Astrocyte (in vitro differentiated cells and primary cell): Measurements from ENCODE around the gene NECTIN4. TPM values are rescaled to one million over a fixed set of nuclear protein-coding genes. Genes with fewer than 3 reads are reported as not detected.
"Not testable (repeated sequence)": the region's sequence is repeated elsewhere in the genome, so short reads cannot be mapped to it uniquely, and the experiment has no call there.

Experiments used
- DNase-seq: peaks from one replicate; pipeline ENCODE4 v3.0.0-alpha.2; 2010; ENCODE audit warnings: low read depth
- FAIRE-seq: peaks from 2 replicates; lab custom pipeline; 2011; peaks lifted over from hg19 to GRCh38; lab: Jason Lieb, UNC
- H2AFZ ChIP-seq: 2 replicates; pipeline ENCODE4 v1.6.0; 2012; ENCODE audit warnings: low read depth, low read length, inconsistent platforms
- H3K27ac ChIP-seq: 2 replicates; pipeline ENCODE4 v1.5.1; 2011; ENCODE audit warnings: low read depth, low read length, inconsistent platforms
- H3K27me3 ChIP-seq: 2 replicates; pipeline ENCODE4 v1.6.0; 2011; ENCODE audit warnings: low read length, inconsistent platforms; ENCODE audit not compliant: insufficient read depth
- H3K36me3 ChIP-seq: 2 replicates; pipeline ENCODE4 v1.5.1; 2011; ENCODE audit warnings: low read length, inconsistent platforms; ENCODE audit not compliant: insufficient read depth
- H3K4me1 ChIP-seq: 2 replicates; pipeline ENCODE4 v1.5.1; 2011; ENCODE audit warnings: low read length, inconsistent platforms; ENCODE audit not compliant: insufficient read depth
- H3K4me2 ChIP-seq: 2 replicates; pipeline ENCODE4 v1.6.0; 2012; ENCODE audit warnings: low read length, inconsistent platforms
- H3K4me3 ChIP-seq: 2 replicates; pipeline ENCODE4 v1.5.1; 2011; ENCODE audit warnings: low read depth, mild to moderate bottlenecking, low read length, inconsistent platforms; ENCODE audit not compliant: insufficient read depth
- H3K79me2 ChIP-seq: 2 replicates; pipeline ENCODE4 v1.6.0; 2012; ENCODE audit warnings: mild to moderate bottlenecking, low read length, inconsistent platforms; ENCODE audit not compliant: insufficient read depth
- H3K9ac ChIP-seq: 2 replicates; pipeline ENCODE4 v1.6.0; 2012; ENCODE audit warnings: mild to moderate bottlenecking, low read length, inconsistent platforms
- H3K9me3 ChIP-seq: 2 replicates; pipeline ENCODE4 v1.5.1; 2012; ENCODE audit warnings: low read depth, mild to moderate bottlenecking, low read length, inconsistent platforms; ENCODE audit not compliant: insufficient read depth
- H4K20me1 ChIP-seq: 2 replicates; pipeline ENCODE4 v1.6.0; 2012; ENCODE audit warnings: low read length, inconsistent platforms; ENCODE audit not compliant: insufficient read depth
- H3K27ac Mint-ChIP-seq: one replicate; pipeline ENCODE4 v1.8.0; 2021; ENCODE audit warnings: mild to moderate bottlenecking, mixed read lengths; ENCODE audit not compliant: unreplicated experiment
- H3K27me3 Mint-ChIP-seq: one replicate; pipeline ENCODE4 v1.8.0; 2021; ENCODE audit warnings: low read depth, mixed read lengths; ENCODE audit not compliant: unreplicated experiment
- H3K36me3 Mint-ChIP-seq: one replicate; pipeline ENCODE4 v1.8.0; 2021; ENCODE audit warnings: low read depth, mixed read lengths; ENCODE audit not compliant: unreplicated experiment
- H3K4me1 Mint-ChIP-seq: one replicate; pipeline ENCODE4 v1.8.0; 2021; ENCODE audit warnings: low read depth, mixed read lengths; ENCODE audit not compliant: unreplicated experiment
- H3K4me3 Mint-ChIP-seq: one replicate; pipeline ENCODE4 v1.8.0; 2021; ENCODE audit warnings: mild to moderate bottlenecking, moderate library complexity, mixed read lengths; ENCODE audit not compliant: unreplicated experiment
- H3K9me3 Mint-ChIP-seq: one replicate; pipeline ENCODE4 v1.8.0; 2021; ENCODE audit warnings: mild to moderate bottlenecking, mixed read lengths; ENCODE audit not compliant: unreplicated experiment
- CTCF ChIP-seq: IDR thresholded peaks from 2 replicates; pipeline ENCODE4 v1.5.1; 2011; ENCODE audit warnings: low read depth, mild to moderate bottlenecking, inconsistent platforms, low read length, moderate library complexity; ENCODE audit not compliant: insufficient read depth
- EZH2 ChIP-seq: IDR thresholded peaks from 2 replicates; pipeline ENCODE4 v1.6.1; 2012; ENCODE audit warnings: mild to moderate bottlenecking, low read length, inconsistent platforms; ENCODE audit not compliant: insufficient read depth
- total RNA-seq: library from RNA; stranded (reverse); gene quantifications from 2 replicates; pipeline ENCODE4 v1.2.1, GENCODE V29; 2021

Gene NECTIN4
- total RNA-seq, 1 donor from 2014 or later = 1.9 TPM

DNA sequence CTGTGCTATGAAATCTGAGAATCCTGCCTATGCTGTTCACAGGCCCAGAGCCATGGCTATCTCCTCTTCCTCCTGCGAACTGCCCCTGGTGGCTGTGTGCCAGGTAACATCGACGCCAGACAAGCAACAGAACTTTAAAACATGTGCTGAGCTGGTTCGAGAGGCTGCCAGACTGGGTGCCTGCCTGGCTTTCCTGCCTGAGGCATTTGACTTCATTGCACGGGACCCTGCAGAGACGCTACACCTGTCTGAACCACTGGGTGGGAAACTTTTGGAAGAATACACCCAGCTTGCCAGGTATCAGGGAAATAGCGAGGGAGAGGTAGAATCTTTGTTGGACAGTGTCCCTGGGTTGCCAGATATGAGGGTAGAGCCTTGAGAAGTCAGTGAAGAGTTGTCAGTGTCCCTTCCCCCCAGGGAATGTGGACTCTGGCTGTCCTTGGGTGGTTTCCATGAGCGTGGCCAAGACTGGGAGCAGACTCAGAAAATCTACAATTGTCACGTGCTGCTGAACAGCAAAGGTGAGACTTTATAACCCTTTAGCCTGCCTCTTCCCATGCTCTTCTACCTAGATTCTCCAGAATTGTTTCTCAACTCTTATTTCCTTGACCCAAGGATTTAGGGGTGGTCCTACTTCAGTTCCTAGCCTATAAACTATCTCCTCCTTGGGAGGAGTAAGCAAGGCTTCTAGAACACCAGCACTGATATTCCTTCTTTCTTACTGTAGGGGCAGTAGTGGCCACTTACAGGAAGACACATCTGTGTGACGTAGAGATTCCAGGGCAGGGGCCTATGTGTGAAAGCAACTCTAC lies 29.9 kb upstream of the NECTIN4 start:
- Mint-ChIP-seq H3K27me3 (no peaks in the 10 kb centered on the region), H3K9me3 (no peaks in the 10 kb centered on the region), H3K4me1 (peaks cover 31% of the 10 kb centered on the region), H3K27ac (peak overlapping the region; percentile 98), H3K4me3 (peak overlapping the region; percentile 95), H3K36me3 (peaks cover 22% of the 10 kb centered on the region)
- peaks cover 29% of the 10 kb centered on the region for H3K4me1 ChIP-seq
- H3K79me2 ChIP-seq = peaks cover 69% of the 10 kb centered on the region
- no peaks in the 10 kb centered on the region for H3K27me3 ChIP-seq
- no peak for TF ChIP-seq EZH2
- peak; percentile 48 for TF ChIP-seq CTCF
- peak overlapping the region; percentile 98 for H3K4me3 ChIP-seq
- H4K20me1 ChIP-seq = peaks cover 32% of the 10 kb centered on the region
- H3K9ac ChIP-seq = peak overlapping the region; percentile 99
- peak overlapping the region; percentile 86 for H3K4me2 ChIP-seq
- H3K27ac ChIP-seq = peak overlapping the region; percentile 98
- DNase-seq = peak; percentile 71
- H3K9me3 ChIP-seq = no peaks in the 10 kb centered on the region
- no peak for FAIRE-seq
- no peak overlapping the region for H2AFZ ChIP-seq
- peaks cover 29% of the 10 kb centered on the region for H3K36me3 ChIP-seq

DNA sequence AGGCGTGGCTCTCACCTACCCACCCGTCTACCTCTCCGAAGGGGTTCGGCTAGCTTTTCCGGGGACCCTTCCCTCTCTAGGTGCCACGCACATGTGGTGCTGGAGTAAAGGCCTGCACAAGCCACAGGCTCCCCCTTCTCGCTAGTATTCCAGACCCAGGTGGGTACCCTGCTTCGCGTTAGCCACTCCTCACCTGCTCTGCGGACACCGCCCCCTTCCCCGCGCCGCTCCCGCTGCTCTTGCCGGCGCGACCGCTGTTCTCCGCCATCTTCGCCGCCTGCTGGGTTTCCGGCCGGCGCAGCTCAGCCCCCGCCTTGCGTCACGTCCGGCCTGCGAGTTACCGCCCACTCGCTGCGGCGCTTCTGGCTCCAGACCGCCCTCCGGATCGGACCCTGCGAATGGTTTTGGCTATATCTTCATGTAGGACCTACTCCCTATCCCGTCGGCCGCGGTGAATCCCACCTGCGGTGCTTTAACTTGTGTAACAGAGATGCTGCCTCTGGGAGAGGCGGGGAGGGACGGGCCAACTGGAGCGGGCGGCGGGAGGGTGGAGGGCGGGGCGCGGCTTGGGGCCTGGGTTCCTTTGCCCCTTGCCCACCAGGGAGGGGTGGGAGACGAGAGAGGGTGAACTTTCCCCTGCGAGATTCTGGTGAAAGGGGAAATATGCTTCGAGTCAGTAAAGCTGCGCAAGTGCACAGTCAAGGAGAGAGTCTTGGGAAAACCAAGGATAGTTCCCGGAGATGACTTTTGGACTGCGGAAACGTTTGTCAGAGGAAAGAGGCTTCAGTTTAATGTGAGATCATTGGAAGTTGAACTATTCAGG lies 28.6 kb upstream of the NECTIN4 start, which contains the start of the genes NIT1 and PFDN2:
NIT1 (plus strand) TSS at position 347 of the 823 bp plus-strand sequence; CDS start at position 419, 72 bp downstream.
PFDN2 (minus strand) TSS at position 279 of the 823 bp plus-strand sequence; CDS start at position 268, 11 bp downstream.
- H3K36me3 Mint-ChIP-seq = peaks cover 17% of the 10 kb centered on the region
- no peaks in the 10 kb centered on the region for H3K9me3 Mint-ChIP-seq
- Histone ChIP-seq H3K36me3 (peaks cover 29% of the 10 kb centered on the region), H3K4me3 (peak within 1 kb of the TSS; percentile 98), H3K27ac (peak within 1 kb of the TSS; percentile 98), H3K4me2 (peak within 1 kb of the TSS; percentile 86), H3K9me3 (no peaks in the 10 kb centered on the region), H2AFZ (peak within 1 kb of the TSS; percentile 73), H3K4me1 (peaks cover 31% of the 10 kb centered on the region), H3K79me2 (peaks cover 78% of the 10 kb centered on the region), H4K20me1 (peaks cover 39% of the 10 kb centered on the region), H3K9ac (peak within 1 kb of the TSS; percentile 99), H3K27me3 (no peaks in the 10 kb centered on the region)
- FAIRE-seq (no peak), DNase-seq (peak; percentile 79)
- H3K27ac Mint-ChIP-seq = peak within 1 kb of the TSS; percentile 98
- H3K27me3 Mint-ChIP-seq = no peaks in the 10 kb centered on the region
- H3K4me1 Mint-ChIP-seq = peaks cover 31% of the 10 kb centered on the region
- H3K4me3 Mint-ChIP-seq = peak within 1 kb of the TSS; percentile 95
- TF ChIP-seq EZH2 = no peak

- not testable (repeated sequence) for H3K9me3 Mint-ChIP-seq, H3K9me3 ChIP-seq, H2AFZ ChIP-seq, FAIRE-seq, H3K27me3 Mint-ChIP-seq, DNase-seq, H3K27me3 ChIP-seq, H3K4me3 ChIP-seq, H3K36me3 Mint-ChIP-seq
- Mint-ChIP-seq H3K27ac (peak overlapping the region; percentile 98), H3K4me1 (peaks cover 36% of the 10 kb centered on the region), H3K4me3 (peak overlapping the region; percentile 95)
- Histone ChIP-seq H3K4me1 (peaks cover 31% of the 10 kb centered on the region), H3K9ac (peak overlapping the region; percentile 44), H3K36me3 (peaks cover 15% of the 10 kb centered on the region), H4K20me1 (peaks cover 51% of the 10 kb centered on the region), H3K79me2 (peaks cover 94% of the 10 kb centered on the region), H3K27ac (peak overlapping the region; percentile 98), H3K4me2 (peak overlapping the region; percentile 86)
These were observed 26.6 kb upstream of the NECTIN4 start for GRCh38 chr1:161115961-161116360.
